Left lung (tissue), 10 donors: Measurements from ENCODE around the gene ONECUT2. TPM values are rescaled to one million over a fixed set of nuclear protein-coding genes. Genes with fewer than 3 reads are reported as not detected.

ENCODE experiments used
- ATAC-seq: fragments of 200-7000 bp; cut with Tn5 transposase; one replicate; pipeline ENCODE4 v1.9.1; 2020; ENCODE audit warnings: moderate library complexity
- DNase-seq, 4 donors: peaks; one replicate each; pipeline ENCODE4 v3.0.0-alpha.2; 2013 to 2020
- H3K27ac ChIP-seq, 2 donors: fragments of 200-600 bp; sonication (generic) in 1 of 2; one replicate each; pipeline versions ENCODE4 v1.5.0 to v1.8.0; 2020 to 2021
- H3K27me3 ChIP-seq, 2 donors: fragments of 200-600 bp; sonication (generic) in 1 of 2; one replicate each; pipeline versions ENCODE4 v1.5.0 to v1.8.0; 2020 to 2021
- H3K36me3 ChIP-seq, 2 donors: fragments of 200-600 bp; sonication (generic) in 1 of 2; one replicate each; pipeline versions ENCODE4 v1.5.0 to v1.8.0; 2020 to 2021
- H3K4me1 ChIP-seq, 2 donors: fragments of 200-600 bp; one replicate each; pipeline ENCODE4 v1.8.0; 2021
- H3K4me3 ChIP-seq, 2 donors: fragments of 200-600 bp; sonication (generic) in 1 of 2; one replicate each; pipeline versions ENCODE4 v1.5.0 to v1.8.0; 2020 to 2021; ENCODE audit warnings: mild to moderate bottlenecking in 1 of 2
- H3K9me3 ChIP-seq, 2 donors: fragments of 200-600 bp; sonication (generic) in 1 of 2; one replicate each; pipeline versions ENCODE4 v1.5.0 to v1.8.0; 2020 to 2021
- CTCF ChIP-seq, 2 donors: fragments of 200-600 bp; sonication (generic) in 1 of 2; IDR thresholded peaks; one replicate each; pipeline versions ENCODE4 v1.5.0 to v1.8.0; 2021; ENCODE audit warnings: antibody characterized with exemption in 2 of 2
- intact Hi-C, 2 donors: fragments of 100-400 bp; cut with DNase I; formaldehyde crosslinking; loops; one replicate each; pipeline versions ENCODE4 v1.11.2 to v1.14.2; 2022
- polyA plus RNA-seq, 6 donors: library from polyadenylated mRNA; unstranded; fragments of 120-200 nt; gene quantifications; one replicate each; pipeline ENCODE4 v1.2.1, GENCODE V29; 2013; ENCODE audit not compliant: insufficient read length in 6 of 6
- total RNA-seq, 2 donors: library from RNA; stranded (reverse); fragmentation: NEBNext Ultra II Directional; extraction: Animal tissue kit (Norgen Biotek cat#: 25700); gene quantifications; one replicate each; pipeline ENCODE4 v1.2.1, GENCODE V29; 2021
- donor health status: DM: no; HTN: yes; CAD: no.
- donor health status: DM: no; HTN: no; CAD: no.

The ONECUT2 gene
- total and polyA plus RNA-seq, 8 donors = 0.03 to 0.26 (median 0.06) TPM

GRCh38 chr18:57497372-57498294 is 62.5 kb downstream of the ONECUT2 start:
- intact Hi-C loops = no loop called here
- H3K27ac ChIP-seq = no peak overlapping the region
- DNase-seq (no peak), ATAC-seq (no peak)
- H3K36me3 ChIP-seq = no peaks in the 10 kb centered on the region
- H3K4me3 ChIP-seq = no peak overlapping the region
- no peak for TF ChIP-seq CTCF (IDR thresholded peaks at IDR 0.05)
- H3K9me3 ChIP-seq = no peaks in the 10 kb centered on the region
- H3K4me1 ChIP-seq = no peaks in the 10 kb centered on the region
- no peaks in the 10 kb centered on the region for H3K27me3 ChIP-seq

GRCh38 chr18:57498682-57499256 is 63.6 kb downstream of the ONECUT2 start:
- Histone ChIP-seq H3K4me1 (no peaks in the 10 kb centered on the region), H3K4me3 (no peak overlapping the region), H3K9me3 (no peaks in the 10 kb centered on the region), H3K27ac (no peak overlapping the region), H3K27me3 (no peaks in the 10 kb centered on the region), H3K36me3 (no peaks in the 10 kb centered on the region)
- ATAC-seq (no peak), DNase-seq (no peak)
- no peak for TF ChIP-seq CTCF (IDR thresholded peaks at IDR 0.05)
- intact Hi-C loops = no loop called here

GRCh38 chr18:57502624-57503023 is 67.5 kb downstream of the ONECUT2 start:
- no peaks in the 10 kb centered on the region for H3K36me3 ChIP-seq
- intact Hi-C loops = no loop called here

GRCh38 chr18:57505231-57505630 is 70.1 kb downstream of the ONECUT2 start:
- no peak overlapping the region for H3K27ac ChIP-seq
- no peak overlapping the region for H3K4me3 ChIP-seq
- ATAC-seq = no peak
- intact Hi-C loops = no loop called here
- no peak for DNase-seq
- no peaks in the 10 kb centered on the region for H3K9me3 ChIP-seq
- H3K4me1 ChIP-seq = no peaks in the 10 kb centered on the region
- H3K27me3 ChIP-seq = peaks cover 0 to 13% of the 10 kb centered on the region in 2 donors
- H3K36me3 ChIP-seq = no peaks in the 10 kb centered on the region
- no peak for TF ChIP-seq CTCF (IDR thresholded peaks at IDR 0.05)

More at GRCh38 chr18:57502624-57503023, 67.5 kb downstream of the ONECUT2 start:
- H3K27ac ChIP-seq = no peak overlapping the region
- no peak for TF ChIP-seq CTCF (IDR thresholded peaks at IDR 0.05)
- H3K27me3 ChIP-seq = peaks cover 0 to 8% of the 10 kb centered on the region in 2 donors
- H3K4me1 ChIP-seq = no peaks in the 10 kb centered on the region
- H3K9me3 ChIP-seq = no peaks in the 10 kb centered on the region
- DNase-seq = no peak
- ATAC-seq = no peak
- no peak overlapping the region for H3K4me3 ChIP-seq

GRCh38 chr18:57516056-57516455 is 80.9 kb downstream of the ONECUT2 start:
- H3K27ac ChIP-seq = no peak overlapping the region
- intact Hi-C loops = no loop called here
- TF ChIP-seq CTCF (IDR thresholded peaks at IDR 0.05) = no peak
- no peak overlapping the region for H3K4me3 ChIP-seq
- no peaks in the 10 kb centered on the region for H3K9me3 ChIP-seq
- H3K27me3 ChIP-seq = peaks cover 0 to 8% of the 10 kb centered on the region in 2 donors
- DNase-seq = no peak
- no peak for ATAC-seq
- H3K4me1 ChIP-seq = no peaks in the 10 kb centered on the region
- no peaks in the 10 kb centered on the region for H3K36me3 ChIP-seq
